ENCODE data around the gene CNOT10.
"Not testable (repeated sequence)": the region's sequence is repeated elsewhere in the genome, so short reads cannot be mapped to it uniquely, and the experiment has no call there.

Gene CNOT10

GRCh38 chr3:32759342-32759741 is 74.4 kb downstream of the CNOT10 start:
- no peak for DNase-seq

GRCh38 chr3:32764481-32764880 is 79.5 kb downstream of the CNOT10 start:
- DNase-seq, result no peak

- no peak for DNase-seq
Measured at GRCh38 chr3:32778389-32778788, 93.4 kb downstream of the CNOT10 start.

- DNase-seq, result no peak
Measured at GRCh38 chr3:32780071-32780734, 95.2 kb downstream of the CNOT10 start.

- DNase-seq, result peak; percentile 32
Measured at GRCh38 chr3:32780735-32781210, 95.8 kb downstream of the CNOT10 start.

- peak; percentile 65 for DNase-seq
Measured at GRCh38 chr3:32781211-32781968, 96.4 kb downstream of the CNOT10 start.

- not testable (repeated sequence) for DNase-seq
Measured at GRCh38 chr3:32781969-32782270, 96.9 kb downstream of the CNOT10 start.

- DNase-seq, result no peak
Measured at GRCh38 chr3:32782407-32782806, 97.4 kb downstream of the CNOT10 start.

- no peak for DNase-seq
Measured at GRCh38 chr3:32791833-32792232, 106.8 kb downstream of the CNOT10 start.

- DNase-seq, result no peak
Measured at GRCh38 chr3:32794487-32795308, 109.7 kb downstream of the CNOT10 start.

GRCh38 chr3:32796384-32796950 is 111.5 kb downstream of the CNOT10 start:
- DNase-seq, result not testable (repeated sequence)

- DNase-seq, result no peak
Measured at GRCh38 chr3:32797776-32798175, 112.8 kb downstream of the CNOT10 start.

- not testable (repeated sequence) for DNase-seq
Measured at GRCh38 chr3:32801440-32801839, 116.5 kb downstream of the CNOT10 start.

GRCh38 chr3:32813180-32813579 is 128.2 kb downstream of the CNOT10 start:
- DNase-seq, result peak; percentile 82

- no peak for DNase-seq
Measured at GRCh38 chr3:32814361-32814760, 129.4 kb downstream of the CNOT10 start.

- DNase-seq, result no peak
Measured at GRCh38 chr3:32815841-32816438, 131.0 kb downstream of the CNOT10 start.

GRCh38 chr3:32816439-32817256 is 131.7 kb downstream of the CNOT10 start:
- no peak for DNase-seq

GRCh38 chr3:32817257-32817557 is 132.2 kb downstream of the CNOT10 start:
- no peak for DNase-seq

- DNase-seq, result no peak
Measured at GRCh38 chr3:32817558-32818228, 132.7 kb downstream of the CNOT10 start, which contains the start of gene TRIM71. TSS of gene TRIM71 (plus strand) at chr3:32817997. CDS start at chr3:32818081, 84 bp downstream.

- DNase-seq, result no peak
Measured at GRCh38 chr3:32818229-32818969, 133.4 kb downstream of the CNOT10 start.

All from kidney glomerular epithelial cell (primary cell).